H9 (cell line): Measurements from ENCODE around the gene NACC2. TPM values are rescaled to one million over a fixed set of nuclear protein-coding genes. Genes with fewer than 3 reads are reported as not detected.

Source experiments
- DNase-seq: peaks from one replicate; pipeline ENCODE4 v3.0.0-alpha.2; 2017
- H2AFZ ChIP-seq: one replicate; pipeline ENCODE4 v1.6.1; 2013; ENCODE audit warnings: mild to moderate bottlenecking, low read length, control low read depth, moderate library complexity
- H2AK5ac ChIP-seq: 2 replicates; pipeline ENCODE4 v1.6.1; 2013; ENCODE audit warnings: low read length, control low read depth, mixed read lengths; ENCODE audit not compliant: insufficient read length
- H2BK120ac ChIP-seq: one replicate; pipeline ENCODE4 v1.6.1; 2013; ENCODE audit warnings: low read depth, mild to moderate bottlenecking, low read length, control low read depth, inconsistent platforms; ENCODE audit not compliant: poor library complexity, severe bottlenecking
- H2BK12ac ChIP-seq: 2 replicates; pipeline ENCODE4 v1.6.1; 2013; ENCODE audit warnings: low read length, control low read depth, mixed read lengths, low read depth; ENCODE audit not compliant: insufficient read length
- H2BK15ac ChIP-seq: 2 replicates; pipeline ENCODE4 v1.6.1; 2013; ENCODE audit warnings: low read depth, low read length, control low read depth
- H2BK20ac ChIP-seq: one replicate; pipeline ENCODE4 v1.6.1; 2013; ENCODE audit warnings: low read depth, mild to moderate bottlenecking, low read length, control low read depth, inconsistent platforms; ENCODE audit not compliant: poor library complexity, severe bottlenecking
- H2BK5ac ChIP-seq: 2 replicates; pipeline ENCODE4 v1.6.1; 2013; ENCODE audit warnings: low read length, control low read depth, mixed read lengths; ENCODE audit not compliant: insufficient read length
- H3K14ac ChIP-seq: 2 replicates; pipeline ENCODE4 v1.6.1; 2013; ENCODE audit warnings: low read length, control low read depth; ENCODE audit not compliant: insufficient read depth
- H3K18ac ChIP-seq: 2 replicates; pipeline ENCODE4 v1.6.1; 2013; ENCODE audit warnings: low read depth, mild to moderate bottlenecking, mixed read lengths, low read length, control low read depth; ENCODE audit not compliant: insufficient read length
- H3K23ac ChIP-seq: 2 replicates; pipeline ENCODE4 v1.6.1; 2013; ENCODE audit warnings: low read length, control low read depth, mixed read lengths, low read depth; ENCODE audit not compliant: insufficient read length
- H3K23me2 ChIP-seq: 2 replicates; pipeline ENCODE4 v1.6.1; 2013; ENCODE audit warnings: low read depth, mild to moderate bottlenecking, mixed read lengths, low read length, control low read depth; ENCODE audit not compliant: insufficient read length, poor library complexity, severe bottlenecking
- H3K27ac ChIP-seq: 2 replicates; pipeline ENCODE4 v1.5.1; 2013; ENCODE audit warnings: low read length, control low read depth, mixed read lengths, low read depth; ENCODE audit not compliant: insufficient read length
- H3K27me3 ChIP-seq: 2 replicates; pipeline ENCODE4 v1.6.1; 2013; ENCODE audit warnings: low read length, control low read depth, inconsistent platforms; ENCODE audit not compliant: insufficient read depth
- H3K4ac ChIP-seq: 2 replicates; pipeline ENCODE4 v1.6.1; 2013; ENCODE audit warnings: low read depth, mild to moderate bottlenecking, control low read depth, inconsistent platforms, low read length, moderate library complexity
- H3K4me1 ChIP-seq: 2 replicates; pipeline ENCODE4 v1.6.1; 2013; ENCODE audit warnings: low read length, control low read depth, inconsistent platforms; ENCODE audit not compliant: insufficient read depth
- H3K4me2 ChIP-seq: 2 replicates; pipeline ENCODE4 v1.6.1; 2013; ENCODE audit warnings: low read length, control low read depth, mixed read lengths; ENCODE audit not compliant: insufficient read length, insufficient read depth
- H3K56ac ChIP-seq: 2 replicates; pipeline ENCODE4 v1.6.1; 2013; ENCODE audit warnings: low read depth, mild to moderate bottlenecking, mixed read lengths, low read length, control low read depth; ENCODE audit not compliant: insufficient read length
- H3K79me1 ChIP-seq: 2 replicates; pipeline ENCODE4 v1.6.1; 2013; ENCODE audit warnings: low read depth, mild to moderate bottlenecking, moderate library complexity, low read length, control low read depth, inconsistent platforms; ENCODE audit not compliant: insufficient read depth, poor library complexity, severe bottlenecking
- H3K79me2 ChIP-seq: 2 replicates; pipeline ENCODE4 v1.6.1; 2013; ENCODE audit warnings: low read length, control low read depth, inconsistent platforms; ENCODE audit not compliant: insufficient read depth
- H3K9ac ChIP-seq: 2 replicates; pipeline ENCODE4 v1.6.1; 2013; ENCODE audit warnings: low read length, control low read depth, mixed read lengths; ENCODE audit not compliant: insufficient read length; ENCODE audit errors: extremely low read depth
- H3K9me3 ChIP-seq: one replicate; pipeline ENCODE4 v1.6.1; 2013; ENCODE audit warnings: low read depth, low read length, inconsistent platforms; ENCODE audit not compliant: control insufficient read depth
- H3T11ph ChIP-seq: one replicate; pipeline ENCODE4 v1.6.1; 2013; ENCODE audit warnings: mild to moderate bottlenecking, low read length, control low read depth, inconsistent platforms
- H4K20me1 ChIP-seq: one replicate; pipeline ENCODE4 v1.6.1; 2013; ENCODE audit not compliant: control insufficient read depth, insufficient read length, insufficient read depth
- H4K5ac ChIP-seq: 2 replicates; pipeline ENCODE4 v1.6.1; 2013; ENCODE audit warnings: low read depth, mild to moderate bottlenecking, mixed read lengths, low read length, control low read depth; ENCODE audit not compliant: insufficient read length
- H4K8ac ChIP-seq: replicated peaks from 2 replicates; pipeline ENCODE4 v1.6.1; 2013; ENCODE audit warnings: low read length, control low read depth, mixed read lengths, low read depth; ENCODE audit not compliant: insufficient read length
- H4K91ac ChIP-seq: 2 replicates; pipeline ENCODE4 v1.6.1; 2013; ENCODE audit warnings: low read depth, mild to moderate bottlenecking, moderate library complexity, mixed read lengths, low read length, control low read depth; ENCODE audit not compliant: insufficient read length
- H3K27ac Mint-ChIP-seq, 3 experiments: 2 replicates in 2 of 3; 3 replicates in 1 of 3; pipeline ENCODE4 v1.8.0; 2020 to 2021; ENCODE audit warnings: mixed read lengths in 3 of 3, mild to moderate bottlenecking in 1 of 3, moderate library complexity in 1 of 3
- H3K27me3 Mint-ChIP-seq: 2 replicates; pipeline ENCODE4 v1.8.0; 2021; ENCODE audit warnings: low read depth, mild to moderate bottlenecking, moderate library complexity, mixed read lengths
- H3K36me3 Mint-ChIP-seq, 3 experiments: 2 replicates in 2 of 3; 3 replicates in 1 of 3; pipeline ENCODE4 v1.8.0; 2020 to 2021; ENCODE audit warnings: low read depth in 3 of 3, mixed read lengths in 3 of 3; ENCODE audit not compliant: insufficient read depth in 1 of 3
- H3K4me1 Mint-ChIP-seq, 2 experiments: 2 replicates each; pipeline ENCODE4 v1.8.0; 2020; ENCODE audit warnings: mixed read lengths in 2 of 2
- H3K4me3 Mint-ChIP-seq, 2 experiments: 2 replicates in 1 of 2; 3 replicates in 1 of 2; pipeline ENCODE4 v1.8.0; 2020 to 2021; ENCODE audit warnings: mild to moderate bottlenecking in 2 of 2, mixed read lengths in 2 of 2, moderate library complexity in 1 of 2
- H3K9me3 Mint-ChIP-seq, 2 experiments: 2 replicates in 1 of 2; 3 replicates in 1 of 2; pipeline ENCODE4 v1.8.0; 2020; ENCODE audit warnings: mild to moderate bottlenecking in 2 of 2, mixed read lengths in 2 of 2, moderate library complexity in 1 of 2
- WGBS: extraction: QIAGEN DNeasy Blood & Tissue Kit; methylation state at CpG from one replicate; pipeline ENCODE4 v1.1.7; 2013; ENCODE audit warnings: missing lambda C conversion rate, low lambda C conversion rate, mixed read lengths; ENCODE audit not compliant: insufficient read length; ENCODE audit errors: extremely low coverage; 5-methylcytosine and 5-hydroxymethylcytosine counted together
- total RNA-seq: library from RNA; stranded (reverse); gene quantifications from 2 replicates; pipeline ENCODE4 v1.2.1, GENCODE V29; 2021
- TF ChIP-seq, protein P1 (sequence below): fragments of 200-600 bp; sonication (generic); conservative IDR thresholded peaks from 3 replicates; pipeline ENCODE4 v1.8.0; 2021; ENCODE audit warnings: antibody characterized with exemption, mild to moderate bottlenecking

NACC2 gene
- total RNA-seq, 1 experiment from 2014 or later = 11.5 TPM

DNA sequence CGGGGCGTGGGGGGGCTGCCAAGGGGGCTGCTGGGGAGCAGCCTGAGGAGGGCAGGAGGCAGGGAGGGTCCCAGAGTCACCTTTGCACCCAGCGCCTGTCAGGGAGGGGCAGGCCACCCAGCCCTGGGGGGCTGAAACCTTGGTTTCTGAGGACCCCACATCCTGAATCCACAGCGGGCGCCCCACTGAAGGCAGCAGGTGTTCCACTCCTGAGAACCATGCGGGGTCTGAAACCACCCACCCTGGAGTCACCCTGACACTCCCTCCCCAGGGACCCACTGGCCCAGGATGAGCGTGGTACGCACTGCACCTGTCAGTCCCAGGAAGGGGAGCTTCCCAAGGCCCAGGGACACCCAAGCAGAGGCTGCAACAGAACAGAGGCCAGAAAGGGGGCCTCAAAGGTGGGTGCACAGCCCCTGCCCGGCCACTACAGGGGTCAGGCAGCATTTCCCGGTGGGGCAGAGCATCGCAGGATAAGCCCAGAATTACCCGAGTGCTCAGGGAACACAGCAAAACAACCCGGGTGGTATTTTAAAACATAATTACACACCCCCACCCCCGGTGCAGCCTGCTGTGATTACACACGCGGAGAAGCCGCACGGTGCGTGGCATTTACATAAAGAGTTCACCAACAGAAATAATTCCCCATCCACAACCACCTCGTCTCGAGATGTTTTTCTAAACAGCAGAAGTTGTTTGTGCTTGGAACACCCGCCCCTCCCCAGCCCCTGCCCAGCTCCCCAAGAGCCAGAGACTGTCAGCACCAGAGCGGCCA lies 76.6 kb downstream of the NACC2 start:
- Histone ChIP-seq H3K4me1 (peaks cover 4% of the 10 kb centered on the region; the same call in 1 of the 2 replicates), H4K20me1 (no peaks in the 10 kb centered on the region), H3K9me3 (no peaks in the 10 kb centered on the region), H3K27ac (no peak overlapping the region), H3K4me2 (no peak overlapping the region), H2AK5ac (no peak overlapping the region), H2BK12ac (no peak overlapping the region), H3K56ac (no peak overlapping the region), H3K23me2 (no peaks in the 10 kb centered on the region), H3K4ac (no peak overlapping the region), H2BK120ac (no peak overlapping the region), H3K14ac (no peak overlapping the region; the same call in 1 of the 2 replicates), H3T11ph (no peak overlapping the region), H2BK15ac (no peak overlapping the region), H3K23ac (no peak overlapping the region), H2BK20ac (no peak overlapping the region), H2BK5ac (no peak overlapping the region), H3K9ac (no peak overlapping the region), H3K18ac (no peak overlapping the region), H3K79me2 (no peaks in the 10 kb centered on the region; the same call in 1 of the 2 replicates), H3K79me1 (no peaks in the 10 kb centered on the region), H3K27me3 (no peaks in the 10 kb centered on the region), H4K8ac (no peak overlapping the region), H4K91ac (no peak overlapping the region), H4K5ac (no peak overlapping the region), H2AFZ (no peak overlapping the region)
- peak; percentile 19 for DNase-seq
- TF ChIP-seq, protein P1, sequence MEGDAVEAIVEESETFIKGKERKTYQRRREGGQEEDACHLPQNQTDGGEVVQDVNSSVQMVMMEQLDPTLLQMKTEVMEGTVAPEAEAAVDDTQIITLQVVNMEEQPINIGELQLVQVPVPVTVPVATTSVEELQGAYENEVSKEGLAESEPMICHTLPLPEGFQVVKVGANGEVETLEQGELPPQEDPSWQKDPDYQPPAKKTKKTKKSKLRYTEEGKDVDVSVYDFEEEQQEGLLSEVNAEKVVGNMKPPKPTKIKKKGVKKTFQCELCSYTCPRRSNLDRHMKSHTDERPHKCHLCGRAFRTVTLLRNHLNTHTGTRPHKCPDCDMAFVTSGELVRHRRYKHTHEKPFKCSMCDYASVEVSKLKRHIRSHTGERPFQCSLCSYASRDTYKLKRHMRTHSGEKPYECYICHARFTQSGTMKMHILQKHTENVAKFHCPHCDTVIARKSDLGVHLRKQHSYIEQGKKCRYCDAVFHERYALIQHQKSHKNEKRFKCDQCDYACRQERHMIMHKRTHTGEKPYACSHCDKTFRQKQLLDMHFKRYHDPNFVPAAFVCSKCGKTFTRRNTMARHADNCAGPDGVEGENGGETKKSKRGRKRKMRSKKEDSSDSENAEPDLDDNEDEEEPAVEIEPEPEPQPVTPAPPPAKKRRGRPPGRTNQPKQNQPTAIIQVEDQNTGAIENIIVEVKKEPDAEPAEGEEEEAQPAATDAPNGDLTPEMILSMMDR = no peak
- H3K4me1 Mint-ChIP-seq = peaks cover 27 to 41% of the 10 kb centered on the region in 2 experiments
- H3K36me3 Mint-ChIP-seq = peaks cover 0 to 4% (median 3%) of the 10 kb centered on the region in 3 experiments; a peak in 2 of 7 replicates
- H3K4me3 Mint-ChIP-seq = no peak overlapping the region
- H3K9me3 Mint-ChIP-seq = no peaks in the 10 kb centered on the region; a peak in 1 of 5 replicates
- WGBS = no CpG with 5 or more reads among the region's 23 CpGs
- no peak overlapping the region for H3K27ac Mint-ChIP-seq
- H3K27me3 Mint-ChIP-seq = peaks cover 14% of the 10 kb centered on the region
